Pancreas (tissue), 10 donors: Measurements from ENCODE around the gene NOX1. TPM values are rescaled to one million over a fixed set of nuclear protein-coding genes. Genes with fewer than 3 reads are reported as not detected.

Experiments
- ATAC-seq, 4 donors: fragments of 200-7000 bp; cut with Tn5 transposase; one replicate each; pipeline versions ENCODE4 v1.8.0 to v1.9.1; 2020; ENCODE audit warnings: mild to moderate bottlenecking in 4 of 4, moderate library complexity in 4 of 4
- DNase-seq, 6 donors: peaks; one replicate each; pipeline ENCODE4 v3.0.0-alpha.2; 2020
- FAIRE-seq: peaks from 2 replicates; lab custom pipeline; 2012; peaks lifted over from hg19 to GRCh38; lab: Jason Lieb, UNC
- H3K27ac ChIP-seq, 4 donors: fragments of 200-600 bp; sonication (generic); 1 replicate in 3 of 4; 2 replicates in 1 of 4; pipeline versions ENCODE4 v1.5.0 to v1.8.0; 2020
- H3K27me3 ChIP-seq, 4 donors: fragments of 200-600 bp; one replicate each; pipeline ENCODE4 v1.8.0; 2021
- H3K36me3 ChIP-seq, 3 donors: fragments of 200-600 bp; sonication (generic) in 1 of 3; one replicate each; pipeline versions ENCODE4 v1.5.0 to v1.8.0; 2020 to 2021
- H3K4me1 ChIP-seq, 3 donors: fragments of 200-600 bp; one replicate each; pipeline ENCODE4 v1.8.0; 2021
- H3K4me3 ChIP-seq, 4 donors: fragments of 200-600 bp; sonication (generic) in 2 of 4; one replicate each; pipeline versions ENCODE4 v1.5.0 to v1.8.0; 2020 to 2021
- H3K9me3 ChIP-seq, 4 donors: fragments of 200-600 bp; one replicate each; pipeline ENCODE4 v1.8.0; 2021
- CTCF ChIP-seq, 4 donors: fragments of 200-600 bp; sonication (generic) in 3 of 4; IDR thresholded peaks; one replicate each; pipeline versions ENCODE4 v1.5.0 to v1.8.0; 2021; ENCODE audit warnings: antibody characterized with exemption in 4 of 4
- WGBS, 2 donors: extraction: QIAGEN DNeasy Blood & Tissue Kit; methylation state at CpG; one replicate each; pipeline ENCODE4 v1.1.7; 2013; 5-methylcytosine and 5-hydroxymethylcytosine counted together
- intact Hi-C, 3 donors: fragments of 100-400 bp; cut with DNase I; formaldehyde crosslinking; loops; one replicate each; pipeline versions ENCODE4 v1.11.1 to v1.14.2; 2022
- polyA plus RNA-seq, 2 donors: library from polyadenylated mRNA; stranded (reverse); fragments of 200-250 nt; gene quantifications; one replicate each; pipeline ENCODE4 v1.2.3, GENCODE V29; 2013
- total RNA-seq, 6 donors: library from RNA; stranded (reverse); fragmentation: NEBNext Ultra II Directional in 4 of 6; extraction: Animal tissue kit (Norgen Biotek cat#: 25700) in 4 of 6; gene quantifications; one replicate each; pipeline versions ENCODE4 v1.2.1 to v1.2.4, GENCODE V29; 2021 to 2023
- donor health status: healthy with polysubstance abuse.
- donor health status: DM: no; HTN: no; CAD: no; lungs with moderate emphysema.
- donor health status: DM: no; HTN: no; CAD: no.
- donor health status: control.
- donor health status: control.
- donor health status: Bipolar disorder and iron deficiency.
- donor health status: DM: yes; HTN: yes; CAD: no.
- donor health status: DM: no; HTN: no; CAD: no.
- donor health status: DM: no; HTN: no; CAD: no.
- donor health status: DM: yes; HTN: yes; CAD: no.

Gene NOX1
- total and polyA plus RNA-seq, 8 donors: 0.16 TPM; not detected in 7

- FAIRE-seq (no peak), ATAC-seq (no peak), DNase-seq (no peak)
- Histone ChIP-seq H3K4me1 (no peaks in the 10 kb centered on the region), H3K36me3 (no peaks in the 10 kb centered on the region), H3K27ac (no peak overlapping the region), H3K9me3 (no peaks in the 10 kb centered on the region), H3K27me3 (peaks cover 0 to 27% (median 7%) of the 10 kb centered on the region in 4 donors), H3K4me3 (no peak overlapping the region)
- 48 to 57% methylated on average over 6 of the region's 6 CpGs for WGBS, 2 donors
- TF ChIP-seq CTCF (IDR thresholded peaks at IDR 0.05): no peak
- intact Hi-C loops: no loop called here
Measured at GRCh38 chrX:100863326-100863864, 10.8 kb downstream of the NOX1 start.

GRCh38 chrX:100852810-100853209 is 21.3 kb downstream of the NOX1 start:
- 36 to 46% methylated on average over 2 of the region's 2 CpGs for WGBS, 2 donors
- no peaks in the 10 kb centered on the region for H3K36me3 ChIP-seq
- H3K9me3 ChIP-seq: no peaks in the 10 kb centered on the region
- TF ChIP-seq CTCF (IDR thresholded peaks at IDR 0.05): no peak
- no peak for ATAC-seq
- intact Hi-C loops: no loop called here
- FAIRE-seq: no peak
- H3K27me3 ChIP-seq: peaks cover 0 to 8% (median 2%) of the 10 kb centered on the region in 4 donors
- H3K27ac ChIP-seq: no peak overlapping the region
- H3K4me1 ChIP-seq: no peaks in the 10 kb centered on the region
- no peak for DNase-seq
- no peak overlapping the region for H3K4me3 ChIP-seq

- ATAC-seq (no peak), DNase-seq (no peak), FAIRE-seq (no peak)
- no peak for TF ChIP-seq CTCF (IDR thresholded peaks at IDR 0.05)
- intact Hi-C loops: no loop called here
- no peaks in the 10 kb centered on the region for H3K9me3 ChIP-seq
- 40 to 56% methylated on average over 4 of the region's 4 CpGs for WGBS, 2 donors
- H3K27me3 ChIP-seq: peaks cover 0 to 4% (median 2%) of the 10 kb centered on the region in 4 donors
- no peak overlapping the region for H3K27ac ChIP-seq
- H3K4me3 ChIP-seq: no peak overlapping the region
- no peaks in the 10 kb centered on the region for H3K36me3 ChIP-seq
- no peaks in the 10 kb centered on the region for H3K4me1 ChIP-seq
Measured at GRCh38 chrX:100850317-100850716, 23.8 kb downstream of the NOX1 start.

DNA sequence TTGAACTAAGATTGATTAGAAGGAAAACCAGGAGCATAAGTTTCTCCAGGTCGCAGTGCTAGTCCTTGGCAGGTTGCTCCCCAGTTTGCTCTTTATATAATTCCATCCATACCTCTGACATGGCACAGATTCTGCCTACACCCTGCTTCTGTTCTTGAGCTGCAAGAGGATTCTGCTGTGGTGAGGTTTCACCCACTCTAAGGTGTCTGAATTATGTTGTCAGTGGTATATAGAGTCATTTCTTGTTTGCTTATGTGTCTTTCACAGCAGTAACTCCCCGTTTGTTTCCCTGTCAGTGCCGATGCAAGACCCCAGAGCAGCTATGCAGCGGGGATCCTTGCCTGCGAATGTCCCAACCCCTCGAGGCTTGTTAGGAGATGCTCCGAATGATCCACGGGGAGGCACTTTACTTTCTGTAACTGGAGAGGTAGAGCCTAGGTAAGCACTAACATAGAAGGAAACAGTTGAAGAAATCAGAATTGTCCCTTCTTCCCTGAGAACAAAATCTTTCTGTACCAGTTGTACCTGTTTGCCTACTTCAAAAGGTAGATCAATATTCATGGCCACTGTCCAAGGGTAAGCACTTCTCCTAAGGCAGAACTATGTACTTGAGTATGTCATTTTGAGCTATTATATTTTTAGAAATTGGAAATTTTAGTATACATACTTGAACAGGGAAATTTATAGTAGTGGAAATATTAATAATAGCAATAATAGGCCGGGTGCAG is 42.8 kb downstream of the NOX1 start:
- peak in 1 of 6 donors; percentile 5 for DNase-seq
- peak overlapping the region in 1 of 4 donors; percentile 3 for H3K27ac ChIP-seq
- peak; percentile 63 to 89 (median 78) for ATAC-seq
- no peak for TF ChIP-seq CTCF (IDR thresholded peaks at IDR 0.05)
- WGBS, 2 donors: 46 to 57% methylated on average over 9 of the region's 9 CpGs
- H3K27me3 ChIP-seq: no peaks in the 10 kb centered on the region
- no peaks in the 10 kb centered on the region for H3K9me3 ChIP-seq
- peaks cover 0 to 3% (median 0%) of the 10 kb centered on the region in 3 donors for H3K36me3 ChIP-seq
- intact Hi-C loops: no loop called here
- H3K4me3 ChIP-seq: no peak overlapping the region
- peaks cover 0 to 5% (median 0%) of the 10 kb centered on the region in 3 donors for H3K4me1 ChIP-seq
- FAIRE-seq: no peak

DNA sequence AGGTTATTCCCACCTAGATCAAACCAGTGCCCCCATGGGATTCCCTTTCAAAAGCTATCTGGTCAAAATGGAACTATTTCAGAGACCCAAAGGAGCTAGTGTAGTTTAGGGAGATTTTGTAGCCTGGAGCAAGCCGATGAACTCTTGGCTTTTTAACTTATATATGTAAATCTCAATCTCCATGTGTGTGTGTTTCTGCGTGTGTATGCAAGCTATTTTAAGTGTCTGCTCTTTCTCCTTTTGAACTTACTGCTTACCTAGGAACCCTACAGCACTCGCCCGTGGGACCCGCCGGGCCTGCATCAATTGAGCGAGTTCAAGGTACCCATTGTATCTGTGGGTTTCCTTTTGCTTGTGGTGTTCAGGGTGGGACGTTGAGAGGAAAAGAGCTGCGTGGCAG is 43.6 kb downstream of the NOX1 start:
- intact Hi-C loops: no loop called here
- ATAC-seq (no peak), DNase-seq (no peak), FAIRE-seq (no peak)
- peaks cover 0 to 3% (median 0%) of the 10 kb centered on the region in 3 donors for H3K36me3 ChIP-seq
- no peaks in the 10 kb centered on the region for H3K9me3 ChIP-seq
- H3K4me1 ChIP-seq: peaks cover 0 to 5% (median 0%) of the 10 kb centered on the region in 3 donors
- WGBS, 2 donors: 88 to 96% methylated on average over 9 of the region's 9 CpGs
- no peaks in the 10 kb centered on the region for H3K27me3 ChIP-seq
- no peak overlapping the region for H3K4me3 ChIP-seq
- no peak for TF ChIP-seq CTCF (IDR thresholded peaks at IDR 0.05)
- no peak overlapping the region for H3K27ac ChIP-seq
